ENCODE data around the gene GGA3.
"Not testable (repeated sequence)": the region's sequence is repeated elsewhere in the genome, so short reads cannot be mapped to it uniquely, and the experiment has no call there.

Gene GGA3

GRCh38 chr17:75208161-75208560 lies 53.2 kb downstream of the GGA3 start:
- no peak overlapping the region for H2BK120ac ChIP-seq (ENCODE audit: low read depth, low read length)
- H3K18ac ChIP-seq (ENCODE audit: low read length), result no peak overlapping the region
- no CpG with 5 or more reads among the region's 9 CpGs for WGBS (ENCODE audit: extremely low coverage, insufficient coverage, low lambda C conversion rate)

GRCh38 chr17:75207760-75208159 lies 53.6 kb downstream of the GGA3 start:
- peaks cover 2% of the 10 kb centered on the region for H3K79me1 ChIP-seq (ENCODE audit: low read length)
- WGBS (ENCODE audit: extremely low coverage, insufficient coverage, low lambda C conversion rate), result no CpG with 5 or more reads among the region's 12 CpGs
- peaks cover 3% of the 10 kb centered on the region for H3K36me3 ChIP-seq (ENCODE audit: control insufficient read depth, insufficient read depth, low read length)
- H3K4me2 ChIP-seq (ENCODE audit: low read length), result no peak overlapping the region
- no peak overlapping the region for H3K23ac ChIP-seq (ENCODE audit: low read length)
- H3K18ac ChIP-seq (ENCODE audit: low read length), result no peak overlapping the region
- no peak overlapping the region for H3K4me3 ChIP-seq (ENCODE audit: low read length)
- H3K27ac ChIP-seq (ENCODE audit: low read depth, low read length), result no peak overlapping the region
- H2AK5ac ChIP-seq (ENCODE audit: low read length), result no peak overlapping the region
- no peak for DNase-seq
- no peak overlapping the region for H4K5ac ChIP-seq (ENCODE audit: low read length)
- H2BK5ac ChIP-seq (ENCODE audit: low read length), result no peak overlapping the region
- H3K4ac ChIP-seq (ENCODE audit: low read depth, low read length), result no peak overlapping the region
- no peak overlapping the region for H4K8ac ChIP-seq (ENCODE audit: low read depth, low read length)
- H2BK15ac ChIP-seq (replicated peaks; ENCODE audit: low read depth), result no peak overlapping the region
- peaks cover 24% of the 10 kb centered on the region for H3K79me2 ChIP-seq (ENCODE audit: control insufficient read depth, insufficient read depth, low read length)
- no peaks in the 10 kb centered on the region for H3K27me3 ChIP-seq (ENCODE audit: insufficient read depth, low read length, poor library complexity)
- no peaks in the 10 kb centered on the region for H3K4me1 ChIP-seq (ENCODE audit: control insufficient read depth, low read depth, low read length)
- H3K56ac ChIP-seq (ENCODE audit: low read length), result no peak overlapping the region
- H2BK120ac ChIP-seq (ENCODE audit: low read depth, low read length), result no peak overlapping the region
- no peak overlapping the region for H3K9ac ChIP-seq (ENCODE audit: low read length)

More at GRCh38 chr17:75208161-75208560, 53.2 kb downstream of the GGA3 start:
- no peak overlapping the region for H3K4me3 ChIP-seq (ENCODE audit: low read length)
- no peak for DNase-seq
- H4K8ac ChIP-seq (ENCODE audit: low read depth, low read length), result no peak overlapping the region
- H2BK15ac ChIP-seq (replicated peaks; ENCODE audit: low read depth), result no peak overlapping the region
- H2AK5ac ChIP-seq (ENCODE audit: low read length), result no peak overlapping the region
- peaks cover 24% of the 10 kb centered on the region for H3K79me2 ChIP-seq (ENCODE audit: control insufficient read depth, insufficient read depth, low read length)
- H3K79me1 ChIP-seq (ENCODE audit: low read length), result peaks cover 2% of the 10 kb centered on the region
- H3K23ac ChIP-seq (ENCODE audit: low read length), result no peak overlapping the region
- no peak overlapping the region for H2BK5ac ChIP-seq (ENCODE audit: low read length)
- H3K4me1 ChIP-seq (ENCODE audit: control insufficient read depth, low read depth, low read length), result no peaks in the 10 kb centered on the region
- H3K36me3 ChIP-seq (ENCODE audit: control insufficient read depth, insufficient read depth, low read length), result peaks cover 5% of the 10 kb centered on the region
- no peak overlapping the region for H3K9ac ChIP-seq (ENCODE audit: low read length)
- no peak overlapping the region for H3K56ac ChIP-seq (ENCODE audit: low read length)
- H4K5ac ChIP-seq (ENCODE audit: low read length), result no peak overlapping the region
- H3K27ac ChIP-seq (ENCODE audit: low read depth, low read length), result no peak overlapping the region
- no peaks in the 10 kb centered on the region for H3K27me3 ChIP-seq (ENCODE audit: insufficient read depth, low read length, poor library complexity)
- H3K4ac ChIP-seq (ENCODE audit: low read depth, low read length), result no peak overlapping the region
- H3K4me2 ChIP-seq (ENCODE audit: low read length), result no peak overlapping the region

DNA sequence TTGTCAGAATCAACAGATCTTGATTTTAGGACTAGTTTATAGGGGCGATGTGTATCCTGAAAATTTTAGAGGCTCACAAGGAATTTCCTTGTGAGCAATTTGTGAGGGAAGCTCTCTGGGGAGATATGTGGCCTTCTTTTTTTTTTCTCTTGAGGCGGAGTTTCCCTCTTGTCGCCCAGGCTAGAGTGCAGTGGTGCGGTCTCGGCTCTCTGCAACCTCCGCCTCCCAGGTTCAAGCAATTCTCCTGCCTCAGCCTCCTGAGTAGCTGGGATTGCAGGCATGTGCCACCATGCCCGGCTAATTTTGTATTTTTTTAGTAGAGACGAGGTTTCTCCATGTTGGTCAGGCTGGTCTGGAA lies 54.4 kb downstream of the GGA3 start:
- H3K79me2 ChIP-seq (ENCODE audit: control insufficient read depth, insufficient read depth, low read length), result peaks cover 24% of the 10 kb centered on the region
- not testable (repeated sequence) for H4K8ac ChIP-seq (ENCODE audit: low read depth, low read length); H3K27me3 ChIP-seq (ENCODE audit: insufficient read depth, low read length, poor library complexity); H3K56ac ChIP-seq (ENCODE audit: low read length); H3K23ac ChIP-seq (ENCODE audit: low read length); H3K4me3 ChIP-seq (ENCODE audit: low read length); H3K27ac ChIP-seq (ENCODE audit: low read depth, low read length); H3K4me2 ChIP-seq (ENCODE audit: low read length); DNase-seq; H3K36me3 ChIP-seq (ENCODE audit: control insufficient read depth, insufficient read depth, low read length); H2BK15ac ChIP-seq (replicated peaks; ENCODE audit: low read depth); H3K4me1 ChIP-seq (ENCODE audit: control insufficient read depth, low read depth, low read length); H3K9ac ChIP-seq (ENCODE audit: low read length); H3K4ac ChIP-seq (ENCODE audit: low read depth, low read length); H4K5ac ChIP-seq (ENCODE audit: low read length); H3K18ac ChIP-seq (ENCODE audit: low read length); H2AK5ac ChIP-seq (ENCODE audit: low read length); H3K79me1 ChIP-seq (ENCODE audit: low read length); H2BK120ac ChIP-seq (ENCODE audit: low read depth, low read length); H2BK5ac ChIP-seq (ENCODE audit: low read length)
- WGBS (ENCODE audit: extremely low coverage, insufficient coverage, low lambda C conversion rate), result no CpG with 5 or more reads among the region's 8 CpGs

GRCh38 chr17:75205793-75206163 lies 55.6 kb downstream of the GGA3 start:
- peak overlapping the region; percentile 73 for H3K9ac ChIP-seq (ENCODE audit: low read length)
- no CpG with 5 or more reads among the region's 22 CpGs for WGBS (ENCODE audit: extremely low coverage, insufficient coverage, low lambda C conversion rate)
- peaks cover 2% of the 10 kb centered on the region for H3K79me1 ChIP-seq (ENCODE audit: low read length)
- peak overlapping the region; percentile 78 for H3K27ac ChIP-seq (ENCODE audit: low read depth, low read length)
- peak overlapping the region; percentile 6 for H3K18ac ChIP-seq (ENCODE audit: low read length)
- H3K23ac ChIP-seq (ENCODE audit: low read length), result peak overlapping the region; percentile 38
- no peak overlapping the region for H4K8ac ChIP-seq (ENCODE audit: low read depth, low read length)
- DNase-seq, result no peak
- H2BK5ac ChIP-seq (ENCODE audit: low read length), result peak overlapping the region; percentile 92
- peak overlapping the region; percentile 69 for H3K4me3 ChIP-seq (ENCODE audit: low read length)
- no peaks in the 10 kb centered on the region for H3K4me1 ChIP-seq (ENCODE audit: control insufficient read depth, low read depth, low read length)
- H3K36me3 ChIP-seq (ENCODE audit: control insufficient read depth, insufficient read depth, low read length), result no peaks in the 10 kb centered on the region
- peak overlapping the region; percentile 53 for H4K5ac ChIP-seq (ENCODE audit: low read length)
- peak overlapping the region; percentile 13 for H2AK5ac ChIP-seq (ENCODE audit: low read length)
- no peaks in the 10 kb centered on the region for H3K27me3 ChIP-seq (ENCODE audit: insufficient read depth, low read length, poor library complexity)
- peak overlapping the region; percentile 95 for H3K56ac ChIP-seq (ENCODE audit: low read length)
- H3K79me2 ChIP-seq (ENCODE audit: control insufficient read depth, insufficient read depth, low read length), result peaks cover 24% of the 10 kb centered on the region
- H2BK120ac ChIP-seq (ENCODE audit: low read depth, low read length), result no peak overlapping the region
- H3K4ac ChIP-seq (ENCODE audit: low read depth, low read length), result peak overlapping the region; percentile 6
- peak overlapping the region; percentile 49 for H3K4me2 ChIP-seq (ENCODE audit: low read length)
- H2BK15ac ChIP-seq (replicated peaks; ENCODE audit: low read depth), result no peak overlapping the region

GRCh38 chr17:75205037-75205792 lies 56.2 kb downstream of the GGA3 start, which contains the start of gene NUP85:
NUP85 (plus strand) TSS chr17:75205679; CDS start chr17:75205762, 83 bp downstream.
- Histone ChIP-seq H3K4me2 (ENCODE audit: low read length) (peak within 1 kb of the TSS; percentile 92), H3K23ac (ENCODE audit: low read length) (peak within 1 kb of the TSS; percentile 38), H2AK5ac (ENCODE audit: low read length) (peak within 1 kb of the TSS; percentile 13), H3K4me1 (ENCODE audit: control insufficient read depth, low read depth, low read length) (no peaks in the 10 kb centered on the region), H3K27ac (ENCODE audit: low read depth, low read length) (peak within 1 kb of the TSS; percentile 78), H3K56ac (ENCODE audit: low read length) (peak within 1 kb of the TSS; percentile 99), H2BK5ac (ENCODE audit: low read length) (peak within 1 kb of the TSS; percentile 92), H4K8ac (ENCODE audit: low read depth, low read length) (no peak within 1 kb of the TSS), H3K27me3 (ENCODE audit: insufficient read depth, low read length, poor library complexity) (no peaks in the 10 kb centered on the region), H3K9ac (ENCODE audit: low read length) (peak within 1 kb of the TSS; percentile 73), H3K79me2 (ENCODE audit: control insufficient read depth, insufficient read depth, low read length) (peaks cover 24% of the 10 kb centered on the region), H2BK120ac (ENCODE audit: low read depth, low read length) (no peak within 1 kb of the TSS), H2BK15ac (replicated peaks; ENCODE audit: low read depth) (no peak within 1 kb of the TSS), H3K4me3 (ENCODE audit: low read length) (peak within 1 kb of the TSS; percentile 90), H3K18ac (ENCODE audit: low read length) (peak within 1 kb of the TSS; percentile 43), H3K36me3 (ENCODE audit: control insufficient read depth, insufficient read depth, low read length) (no peaks in the 10 kb centered on the region), H4K5ac (ENCODE audit: low read length) (peak within 1 kb of the TSS; percentile 53), H3K79me1 (ENCODE audit: low read length) (peaks cover 2% of the 10 kb centered on the region), H3K4ac (ENCODE audit: low read depth, low read length) (peak within 1 kb of the TSS; percentile 65)
- WGBS (ENCODE audit: extremely low coverage, insufficient coverage, low lambda C conversion rate), result no CpG with 5 or more reads among the region's 57 CpGs
- DNase-seq, result peak; percentile 96
